ENCODE data around the gene SVIL.
"Not testable (repeated sequence)": the region's sequence is repeated elsewhere in the genome, so short reads cannot be mapped to it uniquely, and the experiment has no call there.

Gene SVIL

DNA sequence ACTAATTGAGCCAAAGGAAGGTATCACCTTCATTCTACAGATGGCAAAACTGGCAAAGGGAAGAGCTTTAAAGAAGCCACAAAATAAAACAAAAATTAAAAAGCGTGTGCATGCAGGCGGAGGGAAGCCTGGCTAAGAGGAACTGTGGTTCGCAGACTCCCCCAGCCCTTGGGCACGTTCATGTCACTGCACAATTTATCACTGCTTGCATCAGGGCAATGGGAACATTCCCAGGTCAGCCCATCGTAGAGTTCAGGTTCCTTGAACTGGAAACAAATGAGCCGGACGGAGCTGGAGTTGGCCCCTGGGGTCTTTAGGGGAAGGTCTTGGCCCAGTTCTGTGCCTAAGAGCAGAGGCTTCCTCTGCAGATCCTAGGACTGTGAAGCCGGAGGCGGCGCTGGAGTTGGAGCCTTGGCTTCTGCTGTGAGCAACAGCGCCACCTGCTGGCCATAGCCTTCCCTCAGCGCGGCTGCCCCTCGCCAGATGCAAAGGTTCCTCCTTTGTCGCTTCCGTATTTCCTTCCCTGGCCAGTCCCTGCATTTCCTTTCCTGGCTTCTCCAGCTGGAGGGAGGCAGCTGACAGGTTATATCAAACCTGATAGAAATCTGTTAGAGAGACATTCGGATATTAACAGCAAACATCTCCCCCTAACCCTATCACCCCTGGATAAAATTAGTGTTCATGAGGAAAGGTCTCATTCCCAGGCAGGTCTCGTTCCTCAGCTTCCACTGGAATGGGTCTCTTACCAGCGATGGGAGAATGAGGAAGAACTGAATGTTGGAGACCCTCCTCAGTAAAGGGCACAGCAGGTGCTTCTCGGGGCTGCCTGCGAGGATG lies 185.8 kb downstream of the SVIL start:
- peak; percentile 38 to 61 (median 48) for DNase-seq

DNA sequence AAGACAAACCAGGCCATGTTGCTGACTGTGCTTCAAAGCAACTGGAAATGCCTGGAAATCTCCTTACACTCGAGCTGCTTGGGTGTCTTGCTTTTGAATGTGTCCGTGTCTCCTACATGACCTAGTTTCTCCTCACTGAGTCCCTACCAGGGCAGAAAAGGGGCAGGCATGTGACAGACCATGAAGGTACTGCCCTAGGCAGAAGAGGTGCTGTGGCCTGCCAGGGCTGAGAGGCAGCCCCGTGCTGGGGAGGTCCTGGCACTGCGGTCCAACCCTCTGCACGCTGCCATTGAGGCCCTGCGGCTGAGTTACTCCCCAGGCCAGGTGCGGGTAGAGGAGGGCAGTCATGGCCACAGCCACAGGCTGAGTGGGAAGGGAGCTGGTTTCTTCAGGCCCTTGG lies 186.6 kb downstream of the SVIL start:
- no peak for DNase-seq

GRCh38 chr10:29446327-29446726 lies 188.4 kb downstream of the SVIL start:
- DNase-seq, result peak in 1 of 5 donors; percentile 51

- DNase-seq, result no peak
These were observed 190.8 kb downstream of the SVIL start for GRCh38 chr10:29443745-29444523.

- no peak for DNase-seq
These were observed 193.8 kb downstream of the SVIL start for GRCh38 chr10:29440981-29441380.

DNA sequence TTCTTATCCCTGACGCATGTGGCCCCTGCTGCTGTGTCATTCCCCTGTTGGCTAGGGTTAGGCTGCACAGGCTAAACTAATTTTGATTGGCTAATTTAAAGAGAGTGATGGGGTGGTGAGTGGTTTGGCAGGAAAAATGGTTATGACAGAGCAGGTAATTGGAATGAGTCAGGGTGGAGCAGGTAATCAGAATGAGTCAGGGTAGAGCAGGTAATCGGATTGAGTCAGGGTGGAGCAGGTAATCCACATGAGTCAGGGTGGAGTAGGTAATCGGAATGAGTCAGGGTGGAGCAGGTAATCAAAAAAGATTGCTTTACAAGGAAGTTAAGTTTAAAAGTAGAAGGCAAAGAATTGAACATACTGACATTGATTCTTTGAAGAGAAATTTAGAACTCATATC lies 195.8 kb downstream of the SVIL start:
- not testable (repeated sequence) for DNase-seq

DNA sequence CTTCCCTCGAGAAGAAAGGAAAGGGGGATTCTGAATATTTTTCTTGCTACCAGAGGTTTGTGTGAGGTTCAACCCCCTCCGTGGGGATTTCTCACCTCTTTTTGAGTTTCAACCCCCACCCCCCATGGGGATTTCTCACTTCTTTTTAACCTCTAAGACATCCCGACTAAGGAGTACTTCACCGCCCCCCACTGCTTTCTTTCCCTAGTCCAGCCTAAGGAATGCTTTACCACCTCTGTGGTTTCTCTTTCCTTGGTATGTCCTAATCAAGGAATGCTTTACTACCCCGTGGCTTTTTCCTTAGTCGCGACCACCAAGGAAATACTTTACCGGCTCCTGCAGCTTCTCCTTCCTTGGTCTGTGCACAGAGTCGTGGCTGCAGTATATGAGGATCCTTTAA lies 196.5 kb downstream of the SVIL start:
- DNase-seq, result no peak

DNA sequence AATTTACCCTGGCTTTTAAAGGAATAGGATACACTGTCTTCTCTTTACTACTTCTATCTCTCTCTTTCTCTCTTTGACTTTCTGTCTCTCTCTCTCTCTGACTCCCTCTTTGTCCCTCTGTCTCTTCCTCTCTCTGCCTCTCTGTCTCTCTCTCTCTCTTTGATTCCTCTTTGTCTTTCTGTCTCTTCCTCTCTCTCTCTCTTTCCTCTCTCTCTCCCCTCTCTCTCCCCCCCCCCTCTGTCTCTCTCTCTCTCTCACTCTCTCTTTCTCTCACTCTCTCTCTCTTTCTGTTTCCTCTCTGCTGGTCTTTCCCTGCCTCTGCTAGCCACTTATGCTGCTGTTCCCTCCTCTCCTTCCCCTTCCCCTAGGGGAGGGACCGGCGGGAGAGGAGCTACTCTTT lies 196.9 kb downstream of the SVIL start:
- DNase-seq, result no peak

DNA sequence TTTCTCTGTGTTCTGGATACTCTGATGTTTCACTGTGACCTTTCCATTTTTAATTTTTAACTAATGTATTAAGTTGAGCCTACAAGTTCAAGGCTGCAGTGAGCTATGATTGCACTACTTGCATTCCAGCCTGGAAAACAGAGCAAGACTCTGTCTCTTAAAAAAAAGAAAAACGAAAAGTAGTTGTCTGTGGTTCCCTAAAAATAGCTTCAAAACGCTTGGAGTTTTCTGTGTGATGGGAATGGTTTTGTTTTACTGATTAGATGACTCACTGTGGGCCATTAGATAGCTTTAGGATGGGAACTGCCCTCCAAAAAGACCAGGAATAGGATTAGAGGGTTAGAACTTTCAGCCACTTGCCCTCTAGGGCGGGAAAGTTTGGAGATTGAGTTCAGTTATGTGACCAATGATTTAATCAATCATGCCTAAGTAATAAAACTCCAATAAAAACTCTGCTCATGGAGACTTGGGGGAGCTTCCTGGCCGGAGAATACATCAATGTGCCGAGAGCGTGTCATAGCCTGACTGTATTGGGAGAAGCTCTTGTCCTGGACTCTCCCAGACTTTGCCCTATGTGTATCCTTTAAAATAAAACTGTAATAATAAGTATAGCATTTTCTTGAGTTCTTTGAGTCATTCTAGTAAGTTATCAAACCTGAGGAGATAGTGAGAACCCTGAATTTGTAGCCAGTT lies 198.8 kb downstream of the SVIL start:
- DNase-seq, result no peak

DNA sequence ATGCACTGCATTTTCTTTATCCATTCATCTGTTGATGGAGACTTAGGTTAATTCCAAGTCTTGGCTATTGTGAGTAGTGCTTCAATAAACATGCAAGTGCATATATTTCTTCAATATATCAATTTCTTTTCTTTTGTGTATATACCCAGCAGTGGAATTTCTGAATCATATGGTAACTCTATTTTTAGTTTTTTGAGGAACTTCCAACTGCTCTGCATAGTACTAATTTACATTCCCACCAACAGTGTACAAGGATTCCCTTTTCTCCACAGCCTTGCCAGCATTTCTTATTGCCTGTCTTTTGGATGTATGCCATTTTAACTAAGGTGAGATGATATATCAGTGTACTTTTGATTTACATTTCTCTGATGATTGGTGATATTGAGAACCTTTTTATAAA lies 200.7 kb downstream of the SVIL start:
- DNase-seq, result no peak

DNA sequence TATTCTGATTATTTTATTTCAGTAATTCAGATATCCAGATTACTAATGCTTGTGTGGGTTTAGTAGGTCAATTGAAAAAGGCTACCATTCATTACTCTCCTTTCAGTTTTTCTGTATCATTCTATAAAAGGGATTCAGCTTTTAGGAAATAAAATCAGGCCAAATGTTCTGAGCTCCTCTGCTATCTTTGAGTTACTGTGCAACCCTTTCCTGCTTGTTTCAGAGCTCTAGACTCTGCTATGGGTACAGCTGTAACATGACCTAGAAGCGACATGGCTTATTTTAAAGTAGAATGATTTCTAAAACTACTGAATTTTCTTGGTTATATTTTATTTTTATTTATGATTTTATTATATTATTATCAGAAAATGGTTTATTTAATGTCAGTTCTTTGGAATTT lies 203.1 kb downstream of the SVIL start:
- DNase-seq, result no peak

GRCh38 chr10:29430101-29430500 lies 204.7 kb downstream of the SVIL start:
- no peak for DNase-seq

DNA sequence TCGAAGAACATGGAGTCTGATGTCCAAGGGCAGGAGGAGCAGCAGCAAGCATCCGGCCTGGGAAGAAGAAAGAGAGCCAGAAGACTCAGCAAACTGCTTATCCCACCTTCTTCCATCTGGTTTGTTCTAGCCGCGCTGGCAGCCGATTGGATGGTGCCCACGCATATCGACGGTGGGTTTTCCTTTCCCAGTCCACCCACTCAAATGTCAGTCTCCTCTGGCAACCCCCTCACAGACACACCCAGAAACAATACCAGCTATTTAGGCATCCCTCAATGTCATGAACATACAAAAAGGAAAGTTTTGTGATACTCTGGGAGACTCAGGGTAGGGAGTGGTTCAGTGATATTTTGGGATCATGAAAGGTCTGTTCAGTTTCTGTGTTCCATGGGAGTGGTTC lies 206.3 kb downstream of the SVIL start:
- no peak for DNase-seq

GRCh38 chr10:29427667-29428066 lies 207.1 kb downstream of the SVIL start:
- DNase-seq, result no peak

- DNase-seq, result no peak
These were observed 208.4 kb downstream of the SVIL start for GRCh38 chr10:29426420-29426819.

DNA sequence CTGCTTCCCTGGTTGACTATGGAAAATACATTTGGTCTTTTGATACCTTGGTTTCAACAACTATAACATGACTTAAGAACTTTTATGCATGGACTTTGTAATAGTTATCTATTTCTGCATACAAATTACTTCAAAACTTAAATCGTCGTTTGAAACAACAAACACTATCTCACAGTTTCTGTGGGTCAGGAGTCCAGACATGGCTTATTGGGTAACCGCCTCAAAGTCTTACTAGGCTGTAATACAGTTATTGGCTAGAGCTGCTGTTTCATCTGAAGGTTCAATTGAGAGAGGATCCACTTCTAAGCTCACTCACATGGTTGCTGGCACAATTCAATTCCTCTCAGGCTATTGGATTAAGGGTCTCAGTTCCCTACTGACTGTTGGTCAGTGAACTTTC lies 210.8 kb downstream of the SVIL start:
- no peak for DNase-seq

GRCh38 chr10:29420744-29421143 lies 214.0 kb downstream of the SVIL start:
- no peak for DNase-seq

DNA sequence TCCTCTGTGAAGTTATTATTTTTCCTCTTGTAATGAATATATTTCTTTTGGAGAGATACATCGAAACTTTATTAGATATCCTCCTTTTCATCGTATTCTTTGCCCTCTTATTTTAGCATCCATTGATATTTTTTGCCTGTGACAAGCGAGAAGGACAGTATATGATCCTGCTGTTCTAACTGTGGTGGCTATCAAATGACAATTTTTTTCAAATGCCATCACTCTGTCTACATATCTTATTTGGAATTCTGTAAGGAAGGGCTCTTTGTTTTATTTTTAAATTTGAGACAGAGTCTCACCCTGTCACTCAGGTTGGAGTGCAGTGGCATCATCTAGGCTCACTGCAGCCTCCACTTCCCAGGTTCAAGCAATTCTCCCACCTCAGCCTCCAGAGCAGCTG lies 217.4 kb downstream of the SVIL start:
- no peak for DNase-seq

DNA sequence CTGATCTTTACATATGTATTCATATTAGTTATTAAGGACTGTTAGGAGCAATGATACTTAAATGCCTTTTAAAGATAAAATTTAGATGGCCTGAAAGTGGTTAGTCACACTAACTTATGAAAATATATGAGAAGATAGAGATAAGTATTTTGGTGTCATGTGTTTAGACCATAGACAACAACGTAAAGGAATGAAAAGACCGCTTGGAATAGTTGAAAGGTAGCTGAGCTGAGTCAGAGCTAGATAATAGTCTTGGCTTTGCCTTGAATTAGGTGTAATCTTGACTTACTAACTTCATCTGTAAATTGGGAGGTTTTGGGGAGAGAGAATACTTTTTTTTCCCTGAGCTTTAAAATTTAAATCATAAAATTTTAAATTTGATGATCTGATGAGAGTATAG lies 218.9 kb downstream of the SVIL start:
- no peak for DNase-seq

- DNase-seq, result no peak
These were observed 220.3 kb downstream of the SVIL start for GRCh38 chr10:29414501-29414900.

DNA sequence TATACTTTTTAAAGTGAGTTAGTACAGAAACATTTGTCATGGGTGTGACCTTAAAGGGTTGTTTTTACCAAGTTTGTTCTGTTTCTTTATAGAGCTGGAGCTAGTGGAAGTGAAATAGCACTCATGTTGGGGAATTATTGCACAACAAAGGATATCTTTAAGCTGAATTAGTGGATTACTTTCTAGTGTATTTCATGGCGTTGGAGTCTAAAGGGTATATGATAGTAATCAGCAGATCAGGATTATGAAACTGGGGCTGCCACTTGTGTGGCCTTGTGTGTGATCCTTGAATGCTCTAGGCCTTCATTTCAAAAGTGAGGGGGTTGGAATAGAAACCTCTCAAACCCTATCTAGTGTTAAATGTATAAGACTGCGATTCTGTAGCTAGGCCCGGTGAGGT lies 222.3 kb downstream of the SVIL start:
- DNase-seq, result no peak

DNA sequence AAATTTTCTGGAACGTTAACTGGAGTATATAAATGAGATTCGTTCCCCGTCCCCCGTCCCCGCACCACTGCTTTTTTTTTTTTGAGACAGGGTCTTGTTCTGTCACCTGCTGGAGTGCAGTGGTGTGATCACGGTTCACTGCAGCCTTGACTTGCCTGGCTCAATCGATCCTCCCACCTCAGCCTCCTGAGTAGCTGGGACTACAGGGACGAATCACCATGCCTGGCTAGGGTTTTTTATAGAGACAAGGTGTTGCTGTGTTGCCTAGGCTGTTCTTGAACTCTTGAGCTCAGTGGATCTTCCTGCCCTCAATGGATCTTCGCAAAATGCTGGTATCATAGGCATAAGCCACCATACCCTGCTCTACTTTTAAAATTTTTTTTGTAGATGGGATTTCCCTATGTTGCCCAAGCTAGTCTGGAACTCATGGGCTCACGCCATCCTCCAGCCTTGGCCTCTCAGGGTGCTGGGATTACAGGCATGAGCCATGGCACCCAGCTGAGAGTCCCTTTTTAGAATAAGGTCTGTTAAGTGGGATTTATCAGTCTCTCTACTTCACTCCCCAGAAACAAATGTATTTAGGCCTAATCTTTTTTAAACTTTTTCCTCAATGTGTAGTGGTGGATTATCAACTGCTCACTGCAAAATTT lies 223.0 kb downstream of the SVIL start:
- DNase-seq, result no peak
